T-helper 2 cell (primary cell): Measurements from ENCODE around the gene PTCD3.

ENCODE experiments used
- DNase-seq, 5 experiments: peaks; one replicate each; pipeline versions ENCODE4 v3.0.0 to v3.0.0-alpha.2; 2012 to 2022

The PTCD3 gene

GRCh38 chr2:86147793-86148192 lies 41.8 kb downstream of the PTCD3 start:
- no peak for DNase-seq

DNA sequence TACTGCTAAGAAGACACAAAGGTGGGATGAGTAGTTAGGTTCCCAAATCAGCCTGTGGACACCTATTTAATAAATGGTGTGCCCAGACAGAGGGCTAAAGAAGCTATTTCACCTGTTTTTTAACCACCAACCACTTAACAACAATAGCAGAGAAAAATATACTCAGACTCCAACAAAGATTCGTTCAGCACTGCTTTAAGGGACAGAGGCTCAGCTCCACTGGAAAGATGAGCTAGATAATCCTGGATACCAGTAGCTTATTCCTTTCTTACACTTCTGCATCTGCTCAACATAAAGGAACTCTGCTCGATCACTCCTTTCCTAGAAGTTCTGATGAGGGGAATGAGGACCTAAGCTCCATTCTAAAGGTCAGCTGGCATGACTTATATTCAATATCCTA lies 44.5 kb downstream of the PTCD3 start:
- DNase-seq: no peak

GRCh38 chr2:86157009-86157556 lies 51.0 kb downstream of the PTCD3 start:
- DNase-seq: no peak

GRCh38 chr2:86158286-86158685 lies 52.3 kb downstream of the PTCD3 start:
- DNase-seq: no peak

- DNase-seq: no peak
Measured at GRCh38 chr2:86160156-86160952, 54.3 kb downstream of the PTCD3 start.

GRCh38 chr2:86170449-86170848 lies 64.4 kb downstream of the PTCD3 start:
- DNase-seq: peak in 2 of 5 experiments; percentile 6 to 57

DNA sequence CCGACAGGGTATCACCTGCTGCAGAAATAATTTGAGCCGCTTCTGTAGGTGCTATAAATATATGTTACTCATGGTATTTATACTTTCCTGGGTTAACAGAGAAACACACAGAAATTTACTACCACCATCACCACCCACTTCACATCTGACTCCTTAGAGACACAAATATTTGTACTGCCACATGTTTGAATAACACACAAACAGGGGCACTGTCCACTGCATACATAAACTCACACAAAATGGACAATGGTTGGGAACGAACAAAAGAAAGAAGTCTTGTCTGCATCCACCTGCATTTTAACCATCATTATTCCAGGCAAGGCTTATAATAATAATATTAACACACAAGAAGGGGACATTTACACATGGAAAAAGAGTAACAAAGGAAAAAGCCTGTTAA lies 65.3 kb downstream of the PTCD3 start:
- no peak for DNase-seq

- no peak for DNase-seq
Measured at GRCh38 chr2:86172610-86173009, 66.6 kb downstream of the PTCD3 start.

DNA sequence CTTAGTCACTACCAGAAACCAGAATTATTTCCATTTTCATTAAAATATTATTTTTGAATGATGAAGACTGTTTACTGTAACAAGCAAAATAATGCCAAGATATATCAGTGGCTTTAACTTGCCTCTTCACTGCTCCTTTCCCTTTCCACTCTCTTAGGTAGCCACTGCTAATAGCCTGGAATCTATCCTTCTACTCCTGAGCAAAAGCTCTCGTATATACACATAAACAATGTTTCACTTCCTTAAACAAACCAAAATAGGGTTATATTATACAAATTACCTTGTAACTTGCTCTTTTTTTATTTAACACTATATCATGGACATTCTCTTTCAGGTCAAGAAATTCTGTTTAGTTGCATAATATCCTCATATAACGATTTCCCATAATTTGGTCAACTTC lies 68.4 kb downstream of the PTCD3 start:
- no peak for DNase-seq

DNA sequence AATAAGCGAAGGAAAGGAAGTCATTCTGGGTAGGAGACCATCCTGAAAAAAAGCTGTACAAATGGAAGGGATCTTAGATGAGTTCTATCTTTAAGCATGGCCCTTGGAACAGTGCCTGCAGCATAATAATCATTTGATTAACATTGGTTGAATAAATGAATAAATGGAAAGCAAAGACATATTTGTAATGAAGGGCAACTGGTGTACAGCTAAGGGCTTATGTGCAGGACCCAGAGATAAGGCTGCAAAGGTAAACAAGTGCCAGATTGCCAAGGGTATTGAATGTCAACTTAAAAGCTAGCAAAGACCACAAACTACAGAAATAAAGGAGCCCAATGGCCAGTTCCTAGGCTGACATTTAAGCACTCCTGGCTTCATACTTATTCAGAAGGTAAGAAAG lies 69.8 kb downstream of the PTCD3 start:
- no peak for DNase-seq

- DNase-seq: no peak
Measured at GRCh38 chr2:86176597-86176996, 70.6 kb downstream of the PTCD3 start.

GRCh38 chr2:86185517-86186212 lies 79.6 kb downstream of the PTCD3 start:
- peak in 2 of 5 experiments; percentile 59 to 89 for DNase-seq

GRCh38 chr2:86186431-86186830 lies 80.4 kb downstream of the PTCD3 start:
- peak in 1 of 5 experiments; percentile 37 for DNase-seq

- DNase-seq: no peak
Measured at GRCh38 chr2:86189782-86190416, 83.9 kb downstream of the PTCD3 start.
